G401 (cell line): ENCODE data around the gene SNCAIP. TPM values are rescaled to one million over a fixed set of nuclear protein-coding genes. Genes with fewer than 3 reads are reported as not detected.

Experiments
- DNase-seq: peaks from one replicate; pipeline ENCODE4 v3.0.0-alpha.2; 2015; ENCODE audit warnings: low spot score
- in situ Hi-C: cut with HindIII; loops from 2 replicates; pipeline ENCODE4 v1.10.0; 2016; ENCODE audit warnings: low sequenced_read_pairs, mixed read lengths
- total RNA-seq: library from RNA; depleted of rRNA; stranded (reverse); fragments of >200 nt; shearing (Covaris generic); gene quantifications from 2 replicates; pipeline ENCODE4 v1.2.3, GENCODE V29; 2014; rRNA removed

The SNCAIP gene
- total RNA-seq: not detected in 2 replicates

- in situ Hi-C loops: no loop called here
These were observed at the start of gene SNCAIP for GRCh38 chr5:122311961-122312590. TSS of gene SNCAIP (plus strand) at chr5:122312237. CDS start at chr5:122391135, 78,898 bp downstream.

GRCh38 chr5:122263352-122264030 is 48.5 kb upstream of the SNCAIP start:
- in situ Hi-C loops: no loop called here
- no peak for DNase-seq

More at GRCh38 chr5:122311961-122312590, at the start of gene SNCAIP:
- DNase-seq: peak; percentile 58

- in situ Hi-C loops: no loop called here
- DNase-seq: no peak
These were observed 47.4 kb upstream of the SNCAIP start for GRCh38 chr5:122264610-122265009.

DNA sequence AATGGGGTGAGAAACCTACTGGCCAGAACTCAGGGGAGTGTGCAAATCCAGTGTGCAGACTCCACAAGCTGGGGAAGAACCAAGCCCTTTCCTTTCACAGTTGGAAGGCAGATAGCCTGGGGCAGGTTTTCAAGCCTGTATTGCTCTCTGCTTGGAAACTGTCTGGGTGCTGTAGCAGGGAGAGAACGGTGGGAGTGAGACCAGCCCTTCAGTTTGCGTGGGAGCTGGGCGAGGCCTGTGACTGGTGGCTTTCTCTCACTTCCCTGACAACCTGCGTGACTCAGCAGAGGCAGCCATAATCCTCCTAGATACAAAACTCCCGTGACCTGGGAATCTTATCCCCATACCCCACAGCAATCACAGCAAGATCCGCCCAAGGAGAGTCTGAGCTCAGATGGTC is 44.9 kb upstream of the SNCAIP start:
- in situ Hi-C loops: no loop called here
- no peak for DNase-seq

- in situ Hi-C loops: no loop called here
- DNase-seq: no peak
These were observed 38.3 kb upstream of the SNCAIP start for GRCh38 chr5:122273696-122274095.

DNA sequence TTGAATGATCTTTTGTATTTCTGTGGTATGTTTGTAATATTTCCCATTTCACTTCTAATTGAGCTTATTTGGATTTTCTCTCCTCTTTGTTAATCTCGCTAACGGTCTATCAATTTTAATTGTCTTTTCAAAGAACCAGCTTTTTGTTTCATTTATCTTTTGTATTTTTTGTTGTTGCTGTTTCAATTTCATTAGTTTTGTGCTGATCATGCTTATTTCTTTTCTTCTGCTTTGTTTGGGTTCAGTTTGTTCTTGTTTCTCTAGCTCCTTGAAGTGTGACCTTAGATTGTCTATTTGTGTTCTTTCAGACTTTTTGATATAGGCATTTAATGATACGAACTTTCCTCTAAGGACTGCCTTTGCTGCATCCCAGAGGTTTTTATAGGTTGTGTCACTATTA is 28.4 kb upstream of the SNCAIP start:
- in situ Hi-C loops: no loop called here
- no peak for DNase-seq

DNA sequence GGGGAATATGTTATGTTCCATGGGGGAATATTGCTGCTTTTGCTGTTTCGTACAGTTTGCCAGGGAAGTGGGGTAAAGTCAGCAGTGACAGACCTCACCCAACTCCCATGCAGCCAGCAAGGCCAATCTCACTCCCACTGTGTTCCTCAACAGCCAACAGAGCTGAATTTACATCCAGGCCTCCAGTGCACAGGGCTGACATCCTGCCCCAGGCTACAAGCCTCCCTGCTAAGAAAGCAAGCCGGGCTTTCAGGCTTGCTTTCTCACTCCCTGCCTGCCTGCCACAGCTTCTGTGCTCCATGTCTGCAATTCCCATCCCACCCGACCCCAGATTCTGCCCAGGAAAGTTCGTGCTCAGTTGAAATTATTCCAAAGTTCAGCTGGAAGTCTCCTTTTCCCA is 25.5 kb upstream of the SNCAIP start:
- in situ Hi-C loops: no loop called here
- DNase-seq: no peak

GRCh38 chr5:122287101-122287500 is 24.9 kb upstream of the SNCAIP start:
- no peak for DNase-seq
- in situ Hi-C loops: no loop called here

DNA sequence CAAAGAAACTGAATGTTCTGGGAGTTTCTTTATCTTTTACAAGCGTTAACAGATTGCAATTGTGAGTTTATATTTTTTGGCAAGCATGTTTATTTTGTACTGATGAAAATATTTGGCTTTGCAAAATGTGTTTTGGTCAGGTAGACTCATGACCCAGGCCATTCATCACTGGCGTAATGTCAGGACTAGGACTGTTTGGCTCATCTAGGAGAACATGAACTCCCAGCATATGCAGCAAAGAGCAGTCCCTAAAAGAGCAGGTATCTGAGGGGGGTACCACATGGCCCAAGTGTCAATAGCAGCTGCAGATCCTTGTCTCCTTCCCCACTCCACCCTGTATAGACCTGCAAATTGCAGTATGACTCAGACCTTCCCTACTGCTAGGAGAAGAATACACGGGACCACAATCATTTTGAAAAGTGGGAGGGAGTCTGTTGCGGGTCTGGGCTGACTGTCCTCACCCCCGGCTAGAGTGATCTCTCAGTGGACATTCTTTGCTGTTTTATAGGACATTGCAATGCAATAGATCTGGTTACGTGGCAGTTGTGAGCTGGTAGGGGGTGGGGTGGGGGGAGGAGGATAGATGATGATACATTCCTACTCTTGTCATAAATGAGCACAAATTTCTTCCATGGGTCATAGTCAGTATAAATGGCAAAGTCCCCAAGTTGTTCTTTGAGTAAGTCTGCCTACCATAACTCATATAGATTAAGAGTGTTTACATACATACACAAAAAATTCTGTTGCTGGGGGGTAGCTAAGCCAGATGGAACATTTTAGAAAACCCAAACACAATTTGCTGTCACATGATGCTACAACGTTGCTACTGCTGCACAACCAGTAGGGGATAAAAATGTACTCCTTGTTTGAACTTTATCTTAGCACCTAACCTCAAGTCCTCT is 20.8 kb upstream of the SNCAIP start:
- no peak for DNase-seq
- in situ Hi-C loops: no loop called here

DNA sequence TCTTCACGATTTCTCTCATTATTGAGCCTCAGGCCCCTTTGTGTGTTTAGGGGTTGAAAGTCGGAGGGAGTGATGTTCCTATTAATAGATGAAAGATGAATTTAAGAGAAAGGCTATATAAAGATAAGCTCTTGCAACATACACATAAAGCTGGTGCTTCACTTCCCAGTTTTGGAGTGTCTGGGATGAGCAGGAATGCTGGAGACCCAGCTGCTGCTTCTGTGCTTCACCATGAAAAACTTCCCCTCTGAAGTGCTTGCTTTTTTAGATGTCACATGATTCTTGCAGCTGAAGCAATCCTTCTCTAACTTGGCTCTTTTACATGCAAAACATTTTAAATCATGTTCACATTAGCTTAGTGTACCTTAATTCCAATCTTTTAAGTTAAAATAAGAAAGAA is 19.7 kb upstream of the SNCAIP start:
- no peak for DNase-seq
- in situ Hi-C loops: no loop called here

DNA sequence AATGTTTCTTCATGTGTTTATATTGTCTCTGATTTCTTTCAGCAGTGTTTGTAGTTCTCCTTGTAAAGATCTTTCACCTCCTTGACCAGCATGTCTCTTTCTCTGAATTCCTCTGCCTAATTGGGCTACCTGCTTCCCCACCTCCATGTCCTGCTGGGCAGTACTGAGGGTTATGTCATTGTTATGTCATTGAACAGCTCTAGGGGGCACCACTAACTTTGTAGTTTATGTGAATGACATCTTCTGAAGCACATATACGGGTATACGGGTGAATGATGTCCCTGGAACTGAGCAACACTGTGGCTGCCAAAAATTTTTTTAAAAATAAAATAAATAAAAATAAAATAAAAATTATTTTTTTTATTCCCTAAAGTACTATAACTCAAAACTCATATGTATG is 16.9 kb upstream of the SNCAIP start:
- in situ Hi-C loops: no loop called here
- peak; percentile 39 for DNase-seq

DNA sequence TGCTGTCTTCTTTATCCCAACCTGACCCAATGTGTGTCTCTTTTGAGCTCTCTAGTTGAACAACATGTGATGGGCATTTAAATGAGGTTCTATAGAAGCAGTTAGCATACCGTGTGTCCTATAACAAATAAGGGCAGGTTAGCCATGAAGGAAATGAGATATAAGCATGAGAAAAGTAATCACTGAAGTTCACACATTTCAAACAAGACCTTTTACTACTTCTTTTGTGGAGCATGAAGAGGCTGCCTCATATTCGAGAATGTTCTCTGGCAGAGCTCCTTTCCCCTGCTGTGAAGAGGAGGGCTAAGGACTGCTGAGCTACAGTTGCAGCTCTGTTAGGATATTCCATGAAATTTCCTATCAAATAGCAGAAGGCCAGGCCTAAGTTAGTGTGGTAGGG is 15.2 kb upstream of the SNCAIP start:
- DNase-seq: no peak
- in situ Hi-C loops: no loop called here

- in situ Hi-C loops: no loop called here
- no peak for DNase-seq
These were observed 14.3 kb upstream of the SNCAIP start for GRCh38 chr5:122297587-122298298.

DNA sequence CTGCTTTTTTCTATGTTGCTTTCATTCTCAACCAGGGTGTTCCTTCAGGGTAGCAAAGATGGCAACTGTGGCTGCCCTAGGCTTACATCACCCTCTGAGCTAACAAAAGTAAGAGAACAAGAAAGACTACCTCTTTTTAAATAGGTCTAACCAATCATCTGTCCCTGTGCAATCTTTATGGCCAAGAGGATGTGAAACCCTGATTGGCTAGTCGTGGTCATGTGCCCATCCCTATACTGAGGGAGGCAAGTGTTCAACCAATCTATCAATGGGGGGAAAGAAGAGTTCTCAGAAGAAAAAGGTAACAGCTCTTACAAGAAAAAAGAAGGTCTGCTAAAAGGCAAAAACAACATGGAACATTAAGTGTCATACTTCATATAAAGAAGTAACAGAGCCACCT is 11.7 kb upstream of the SNCAIP start:
- in situ Hi-C loops: no loop called here
- no peak for DNase-seq

- no peak for DNase-seq
- in situ Hi-C loops: no loop called here
These were observed 11.0 kb upstream of the SNCAIP start for GRCh38 chr5:122301016-122301415.

- in situ Hi-C loops: no loop called here
- peak; percentile 39 for DNase-seq
These were observed 7.4 kb upstream of the SNCAIP start for GRCh38 chr5:122304471-122305215.

DNA sequence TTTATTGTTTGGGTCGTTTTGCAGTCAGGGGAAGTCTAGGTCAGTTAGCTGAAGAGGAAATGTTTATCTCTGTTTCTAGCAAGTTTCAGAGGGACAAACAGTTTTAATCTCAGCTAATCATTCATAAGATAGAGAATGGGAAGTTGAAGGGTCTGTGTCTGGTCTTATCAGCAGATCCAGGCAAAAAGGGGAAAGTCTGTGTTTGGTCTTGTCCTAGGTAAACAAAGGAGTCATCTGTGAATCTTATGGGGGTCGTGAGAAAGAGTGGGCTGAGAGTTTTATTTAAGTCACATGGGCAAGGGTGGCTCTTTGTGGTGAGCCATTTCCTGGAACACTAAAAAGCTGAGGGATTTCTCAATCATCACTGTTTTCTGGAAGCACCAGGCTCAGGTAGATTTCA is 5.6 kb upstream of the SNCAIP start:
- DNase-seq: no peak
- in situ Hi-C loops: no loop called here

DNA sequence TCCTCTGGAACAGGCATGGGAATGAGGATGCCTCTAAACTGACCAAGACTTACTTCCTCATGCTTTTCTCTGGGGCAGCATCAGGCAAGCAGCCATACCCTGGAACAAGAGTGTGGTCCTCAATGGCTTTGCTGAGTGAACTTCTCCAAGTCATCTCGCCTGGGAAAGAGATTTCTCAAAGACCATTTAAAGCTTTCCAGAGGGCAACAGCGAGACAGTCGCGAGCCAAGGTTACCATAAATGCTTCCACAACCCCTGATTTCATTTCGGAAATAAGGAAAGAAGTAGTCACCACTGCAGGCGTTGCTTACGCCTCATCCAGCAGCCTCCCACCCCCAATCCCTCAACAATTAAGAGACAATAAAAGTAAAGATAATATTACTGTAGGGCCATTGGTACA is 1.1 kb upstream of the SNCAIP start:
- in situ Hi-C loops: no loop called here
- DNase-seq: peak; percentile 49

DNA sequence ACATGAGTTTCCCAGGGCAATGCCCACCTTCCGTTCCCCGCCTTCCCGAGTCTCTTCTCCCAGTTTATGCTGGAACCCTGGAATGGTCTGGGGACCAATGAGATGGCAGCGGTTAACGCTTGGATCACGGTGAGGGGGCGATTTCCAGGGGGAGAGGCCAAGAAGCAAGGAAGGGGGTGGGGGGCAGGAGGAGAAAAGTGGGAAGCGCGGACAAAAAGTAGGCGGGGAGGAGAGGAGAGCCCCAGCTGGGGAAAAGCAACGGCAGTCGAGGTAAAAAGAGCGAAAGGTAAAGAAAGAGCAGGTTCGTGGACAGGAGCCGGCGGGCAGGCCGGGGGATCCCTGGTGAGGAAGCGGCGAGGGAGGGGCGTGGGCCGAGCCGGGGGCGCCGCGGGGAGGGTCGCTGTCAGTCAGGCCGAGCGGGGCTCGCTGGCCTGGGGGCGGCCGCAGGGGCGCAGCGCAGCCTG is 508 bp upstream of the SNCAIP start:
- peak; percentile 32 for DNase-seq
- in situ Hi-C loops: no loop called here
